ENCODE results near the gene INSC.

- TF ChIP-seq POLR2A (IDR thresholded peaks at IDR 0.05) = no peak
- TF ChIP-seq CTCF (IDR thresholded peaks at IDR 0.05) = no peak
Measured at GRCh38 chr11:15150507-15150906, 35.8 kb downstream of the INSC start.

Measured in heart left ventricle (tissue), 13 donors.